Naive thymus-derived CD4-positive, alpha-beta T cell (primary cell): ENCODE measurements around the gene TBX1. TPM values are rescaled to one million over a fixed set of nuclear protein-coding genes. Genes with fewer than 3 reads are reported as not detected.
A peak's percentile ranks its signal among the peaks of the same experiment; 100 is the strongest.

Experiments
- ATAC-seq: fragments of 150-1000 bp; cut with Tn5 transposase; 2 replicates; pipeline ENCODE4 v1.10.0; 2021; ENCODE audit warnings: mild to moderate bottlenecking, moderate library complexity
- CTCF ChIA-PET: fragments of 350-600 bp; sonication (Branson Sonifier 250); formaldehyde crosslinking; loops from one replicate; lab custom pipeline; 2021; ENCODE audit warnings: antibody characterized with exemption; lab: Charles Lee
- POLR2A ChIA-PET: fragments of 350-600 bp; sonication (Branson Sonifier 250); formaldehyde crosslinking; loops from one replicate; lab custom pipeline; 2021; ENCODE audit warnings: antibody characterized with exemption, inconsistent platforms; lab: Charles Lee
- DNase-seq, 9 donors: peaks; one replicate each; pipeline versions ENCODE4 v3.0.0 to v3.0.0-alpha.2; 2020 to 2022; ENCODE audit warnings: mixed read lengths in 1 of 9
- H3K27ac ChIP-seq: one replicate; pipeline ENCODE4 v1.7.0; 2013; ENCODE audit warnings: mild to moderate bottlenecking, low read depth, low read length, moderate library complexity
- H3K27me3 ChIP-seq, 2 donors: one replicate each; pipeline ENCODE4 v1.7.0; 2013; ENCODE audit warnings: low read length in 2 of 2, mild to moderate bottlenecking in 2 of 2, moderate library complexity in 2 of 2; ENCODE audit not compliant: control insufficient read depth in 2 of 2, insufficient read depth in 2 of 2
- H3K36me3 ChIP-seq, 3 experiments: 1 replicate in 2 of 3; 2 replicates in 1 of 3; pipeline ENCODE4 v1.7.0; 2013; ENCODE audit warnings: low read length in 3 of 3, mild to moderate bottlenecking in 3 of 3, moderate library complexity in 1 of 3; ENCODE audit not compliant: insufficient read depth in 3 of 3, control insufficient read depth in 2 of 3
- H3K4me1 ChIP-seq, 2 donors: one replicate each; pipeline ENCODE4 v1.7.0; 2013; ENCODE audit warnings: low read length in 2 of 2, mild to moderate bottlenecking in 2 of 2, moderate library complexity in 1 of 2; ENCODE audit not compliant: control insufficient read depth in 2 of 2, insufficient read depth in 2 of 2
- H3K4me3 ChIP-seq: 2 replicates; pipeline ENCODE4 v1.7.0; 2013; ENCODE audit warnings: mild to moderate bottlenecking, low read length
- H3K9me3 ChIP-seq, 3 experiments: 1 replicate in 2 of 3; 2 replicates in 1 of 3; pipeline ENCODE4 v1.7.0; 2013; ENCODE audit warnings: low read length in 3 of 3; ENCODE audit not compliant: control insufficient read depth in 2 of 3
- H3K27ac Mint-ChIP-seq, 9 donors: one replicate each; pipeline ENCODE4 v1.8.0; 2020 to 2022; ENCODE audit warnings: mixed read lengths in 9 of 9, mild to moderate bottlenecking in 8 of 9, moderate library complexity in 5 of 9, inconsistent platforms in 2 of 9
- H3K27me3 Mint-ChIP-seq, 5 donors: one replicate each; pipeline ENCODE4 v1.8.0; 2021 to 2022; ENCODE audit warnings: mixed read lengths in 5 of 5, mild to moderate bottlenecking in 1 of 5
- H3K36me3 Mint-ChIP-seq, 5 donors: one replicate each; pipeline ENCODE4 v1.8.0; 2020 to 2022; ENCODE audit warnings: mixed read lengths in 5 of 5, mild to moderate bottlenecking in 3 of 5, inconsistent platforms in 1 of 5
- H3K4me1 Mint-ChIP-seq, 7 donors: one replicate each; pipeline ENCODE4 v1.8.0; 2020 to 2022; ENCODE audit warnings: mixed read lengths in 7 of 7, mild to moderate bottlenecking in 3 of 7, inconsistent platforms in 1 of 7
- H3K4me3 Mint-ChIP-seq, 10 donors: one replicate each; pipeline ENCODE4 v1.8.0; 2020 to 2022; ENCODE audit warnings: mild to moderate bottlenecking in 10 of 10, mixed read lengths in 10 of 10, moderate library complexity in 6 of 10, inconsistent platforms in 2 of 10
- H3K9me3 Mint-ChIP-seq, 11 donors: one replicate each; pipeline ENCODE4 v1.8.0; 2020 to 2022; ENCODE audit warnings: mixed read lengths in 11 of 11, mild to moderate bottlenecking in 4 of 11, inconsistent platforms in 1 of 11, moderate library complexity in 1 of 11
- intact Hi-C, 2 donors: fragments of 100-400 bp; cut with micrococcal nuclease; formaldehyde crosslinking; loops; one replicate each; pipeline ENCODE4 v1.15.1; 2023
- polyA plus RNA-seq, 2 donors: library from polyadenylated mRNA; unstranded; fragments of 300-500 nt; fragmentation: Illumina TruSeq; gene quantifications; one replicate each; pipeline ENCODE4 v1.2.3, GENCODE V29; 2021
- total RNA-seq, 6 experiments: library from RNA in 5 of 6; stranded (reverse) in 5 of 6; gene quantifications; 1 replicate in 5 of 6; 2 replicates in 1 of 6; pipeline ENCODE4 v1.2.3 and lab custom pipeline; 2021 to 2026

The TBX1 gene
- total and polyA plus RNA-seq, 7 experiments from 2014 or later: 0.22 TPM; not detected in 6

- Mint-ChIP-seq H3K4me1 (peaks cover 5 to 19% (median 16%) of the 10 kb centered on the region in 7 donors), H3K27ac (peak overlapping the region in 1 of 9 donors; percentile 6), H3K36me3 (no peaks in the 10 kb centered on the region), H3K27me3 (peaks cover 7 to 24% (median 10%) of the 10 kb centered on the region in 5 donors), H3K4me3 (no peak overlapping the region), H3K9me3 (no peaks in the 10 kb centered on the region)
- ATAC-seq (no peak), DNase-seq (no peak)
- CTCF ChIA-PET: no interaction called here
- H3K4me3 ChIP-seq: no peak overlapping the region
- no peaks in the 10 kb centered on the region for H3K4me1 ChIP-seq
- intact Hi-C loops: no loop called here
- no peak overlapping the region for H3K27ac ChIP-seq
- H3K27me3 ChIP-seq: no peaks in the 10 kb centered on the region
- POLR2A ChIA-PET: no interaction called here
- no peaks in the 10 kb centered on the region for H3K9me3 ChIP-seq
- no peaks in the 10 kb centered on the region for H3K36me3 ChIP-seq
These were observed 18.4 kb downstream of the TBX1 start for GRCh38 chr22:19779011-19779421.

GRCh38 chr22:19779685-19780268 is 19.2 kb downstream of the TBX1 start:
- no peak for ATAC-seq
- H3K4me3 ChIP-seq: no peak overlapping the region
- CTCF ChIA-PET: no interaction called here
- H3K27ac ChIP-seq: no peak overlapping the region
- H3K9me3 ChIP-seq: no peaks in the 10 kb centered on the region
- H3K36me3 Mint-ChIP-seq: no peaks in the 10 kb centered on the region
- H3K9me3 Mint-ChIP-seq: no peaks in the 10 kb centered on the region
- intact Hi-C loops: no loop called here
- no peak overlapping the region for H3K27ac Mint-ChIP-seq
- H3K4me1 Mint-ChIP-seq: peaks cover 5 to 19% (median 16%) of the 10 kb centered on the region in 7 donors
- H3K4me3 Mint-ChIP-seq: no peak overlapping the region
- POLR2A ChIA-PET: no interaction called here
- H3K27me3 Mint-ChIP-seq: peaks cover 0 to 19% (median 4%) of the 10 kb centered on the region in 5 donors
- H3K27me3 ChIP-seq: no peaks in the 10 kb centered on the region
- no peak for DNase-seq
- H3K36me3 ChIP-seq: no peaks in the 10 kb centered on the region
- H3K4me1 ChIP-seq: no peaks in the 10 kb centered on the region

GRCh38 chr22:19782533-19782932 is 22.0 kb downstream of the TBX1 start:
- Mint-ChIP-seq H3K27me3 (peaks cover 0 to 15% (median 4%) of the 10 kb centered on the region in 5 donors), H3K36me3 (peaks cover 0 to 6% (median 0%) of the 10 kb centered on the region in 5 donors), H3K4me3 (no peak overlapping the region), H3K4me1 (peaks cover 0 to 10% (median 7%) of the 10 kb centered on the region in 7 donors), H3K27ac (no peak overlapping the region), H3K9me3 (no peaks in the 10 kb centered on the region)
- no peaks in the 10 kb centered on the region for H3K4me1 ChIP-seq
- no peaks in the 10 kb centered on the region for H3K9me3 ChIP-seq
- H3K27ac ChIP-seq: no peak overlapping the region
- H3K36me3 ChIP-seq: peaks cover 0 to under 1% (median 0%) of the 10 kb centered on the region in 3 experiments
- intact Hi-C loops: no loop called here
- DNase-seq (no peak), ATAC-seq (no peak)
- H3K4me3 ChIP-seq: no peak overlapping the region
- POLR2A ChIA-PET: no interaction called here
- CTCF ChIA-PET: no interaction called here
- H3K27me3 ChIP-seq: no peaks in the 10 kb centered on the region

GRCh38 chr22:19783586-19784383 is 23.2 kb downstream of the TBX1 start:
- Histone ChIP-seq H3K9me3 (no peaks in the 10 kb centered on the region), H3K27me3 (no peaks in the 10 kb centered on the region), H3K36me3 (peaks cover 0 to 13% (median 0%) of the 10 kb centered on the region in 3 experiments), H3K4me1 (no peaks in the 10 kb centered on the region), H3K27ac (no peak overlapping the region), H3K4me3 (no peak overlapping the region)
- Mint-ChIP-seq H3K27me3 (peaks cover 0 to 14% (median 3%) of the 10 kb centered on the region in 5 donors), H3K9me3 (no peaks in the 10 kb centered on the region), H3K27ac (no peak overlapping the region), H3K4me3 (no peak overlapping the region), H3K4me1 (peaks cover 0 to 10% (median 7%) of the 10 kb centered on the region in 7 donors), H3K36me3 (peaks cover 0 to 17% (median 0%) of the 10 kb centered on the region in 5 donors)
- ATAC-seq (no peak), DNase-seq (no peak)
- intact Hi-C loops: no loop called here
- POLR2A ChIA-PET: no interaction called here
- CTCF ChIA-PET: no interaction called here

- ChIA-PET POLR2A (no interaction called here), CTCF (no interaction called here)
- DNase-seq (no peak), ATAC-seq (no peak)
- Histone ChIP-seq H3K9me3 (no peaks in the 10 kb centered on the region), H3K36me3 (peaks cover 0 to 19% (median 0%) of the 10 kb centered on the region in 3 experiments), H3K4me3 (no peak overlapping the region), H3K4me1 (no peaks in the 10 kb centered on the region), H3K27me3 (no peaks in the 10 kb centered on the region), H3K27ac (no peak overlapping the region)
- Mint-ChIP-seq H3K27me3 (peaks cover 0 to 11% (median 0%) of the 10 kb centered on the region in 5 donors), H3K9me3 (no peaks in the 10 kb centered on the region), H3K27ac (no peak overlapping the region), H3K4me1 (peaks cover 0 to 10% (median 7%) of the 10 kb centered on the region in 7 donors), H3K36me3 (peaks cover 0 to 18% (median 0%) of the 10 kb centered on the region in 5 donors), H3K4me3 (no peak overlapping the region)
- intact Hi-C loops: no loop called here
These were observed 24.0 kb downstream of the TBX1 start for GRCh38 chr22:19784384-19785175.

GRCh38 chr22:19785461-19786263 is 25.1 kb downstream of the TBX1 start:
- Mint-ChIP-seq H3K9me3 (peaks cover 0 to 2% (median 0%) of the 10 kb centered on the region in 11 donors), H3K27ac (peak overlapping the region in 1 of 9 donors; percentile 74), H3K36me3 (peaks cover 0 to 28% (median 10%) of the 10 kb centered on the region in 5 donors), H3K4me3 (no peak overlapping the region), H3K4me1 (peaks cover 0 to 4% (median 0%) of the 10 kb centered on the region in 7 donors), H3K27me3 (peaks cover 0 to 6% (median 0%) of the 10 kb centered on the region in 5 donors)
- H3K27ac ChIP-seq: no peak overlapping the region
- ATAC-seq: no peak
- H3K9me3 ChIP-seq: no peaks in the 10 kb centered on the region
- no peaks in the 10 kb centered on the region for H3K27me3 ChIP-seq
- H3K4me3 ChIP-seq: no peak overlapping the region
- POLR2A ChIA-PET: no interaction called here
- intact Hi-C loops: no loop called here
- H3K4me1 ChIP-seq: no peaks in the 10 kb centered on the region
- CTCF ChIA-PET: no interaction called here
- peaks cover 0 to 19% (median 5%) of the 10 kb centered on the region in 3 experiments for H3K36me3 ChIP-seq
- DNase-seq: no peak
